ENCODE data around the gene MID1IP1. TPM values are rescaled to one million over a fixed set of nuclear protein-coding genes. Genes with fewer than 3 reads are reported as not detected.

MID1IP1 gene
- total RNA-seq, result 72.2 and 83.4 TPM in 2 replicates

GRCh38 chrX:38800981-38801845 is at the start of gene MID1IP1:
MID1IP1 (plus strand) TSS chrX:38801459; CDS start chrX:38804947, 3,488 bp downstream.

Other genes with a start within 250 kb of the MID1IP1 start
- not detected in 2 replicates for gene TSPAN7, start 239.9 kb upstream of the MID1IP1 start, total RNA-seq

Measured in placental pericyte (primary cell).